Measurements from ENCODE around the gene COX5B. TPM values are rescaled to one million over a fixed set of nuclear protein-coding genes. Genes with fewer than 3 reads are reported as not detected.
"Not testable (repeated sequence)": the region's sequence is repeated elsewhere in the genome, so short reads cannot be mapped to it uniquely, and the experiment has no call there.

The COX5B gene
- polyA plus RNA-seq (2013, experiment 1 of 2), result 226 TPM
- 217 TPM for polyA plus RNA-seq (2013, experiment 2 of 2)

GRCh38 chr2:97645695-97646629 is at the start of gene COX5B:
Gene COX5B, plus strand, starts transcription at chr2:97646062. Its CDS starts 25 bp downstream, at chr2:97646087.
- Histone ChIP-seq H2AK5ac (ENCODE audit: low read depth, low read length) (peak within 1 kb of the TSS; percentile 52), H3K4me3 (ENCODE audit: low read length in 2 of 2) (peak within 1 kb of the TSS; percentile 82 to 98), H3K14ac (ENCODE audit: low read length) (peak within 1 kb of the TSS; percentile 73), H4K8ac (ENCODE audit: low read depth, low read length) (no peak within 1 kb of the TSS), H3K9ac (ENCODE audit: low read depth, low read length, poor library complexity) (peak within 1 kb of the TSS; percentile 98), H3K4ac (ENCODE audit: low read length) (peak within 1 kb of the TSS; percentile 68), H2BK120ac (ENCODE audit: low read depth, low read length) (peak within 1 kb of the TSS; percentile 73), H2BK15ac (ENCODE audit: low read length) (peak within 1 kb of the TSS; percentile 84), H3K4me2 (ENCODE audit: insufficient read depth, low read length, poor library complexity, severe bottlenecking) (peak within 1 kb of the TSS; percentile 90), H3K27ac (replicated peaks; ENCODE audit: low read length) (peak within 1 kb of the TSS; percentile 86), H2AFZ (ENCODE audit: low read length) (peak within 1 kb of the TSS; percentile 91), H3K27me3 (ENCODE audit: control insufficient read depth in 3 of 3, insufficient read depth in 3 of 3, low read depth in 1 of 3, low read length in 3 of 3) (no peaks in the 10 kb centered on the region), H3K36me3 (replicated peaks in 1 of 2; ENCODE audit: control insufficient read depth in 2 of 2, insufficient read depth in 2 of 2, low read length in 2 of 2) (peaks cover 11 to 39% of the 10 kb centered on the region in 2 donors), H3K79me1 (ENCODE audit: low read depth, low read length) (peaks cover 3% of the 10 kb centered on the region), H4K91ac (ENCODE audit: low read depth, low read length, poor library complexity) (no peak within 1 kb of the TSS), H3K4me1 (ENCODE audit: control insufficient read depth in 2 of 2, insufficient read depth in 1 of 2, low read depth in 1 of 2, low read length in 2 of 2) (peaks cover 5 to 6% of the 10 kb centered on the region in 2 donors), H3K9me3 (replicated peaks in 1 of 2; ENCODE audit: control insufficient read depth in 2 of 2, insufficient read depth in 1 of 2, low read depth in 1 of 2, low read length in 2 of 2) (no peaks in the 10 kb centered on the region), H2BK12ac (ENCODE audit: low read length) (no peak within 1 kb of the TSS), H3K23ac (ENCODE audit: low read depth, low read length, poor library complexity) (peak within 1 kb of the TSS; percentile 94), H2BK5ac (ENCODE audit: low read length) (peak within 1 kb of the TSS; percentile 2), H3K18ac (ENCODE audit: low read length) (peak within 1 kb of the TSS; percentile 92)
- WGBS, 2 donors (ENCODE audit: extremely low coverage in 2 of 2, insufficient read length in 2 of 2, insufficient replicate concordance in 1 of 2), result no CpG with 5 or more reads among the region's 63 CpGs
- DNase-seq (ENCODE audit: low spot score), result peak; percentile 96

- not testable (repeated sequence) for H3K14ac ChIP-seq (ENCODE audit: low read length)
Observed at GRCh38 chr2:97596180-97596579, 49.7 kb upstream of the COX5B start.

GRCh38 chr2:97601537-97601936 is 44.3 kb upstream of the COX5B start:
- not testable (repeated sequence) for H2AFZ ChIP-seq (ENCODE audit: low read length); H3K23ac ChIP-seq (ENCODE audit: low read depth, low read length, poor library complexity); H3K9me3 ChIP-seq (replicated peaks in 1 of 2; ENCODE audit: control insufficient read depth in 2 of 2, insufficient read depth in 1 of 2, low read depth in 1 of 2, low read length in 2 of 2); H2BK5ac ChIP-seq (ENCODE audit: low read length); H3K4ac ChIP-seq (ENCODE audit: low read length); H2BK15ac ChIP-seq (ENCODE audit: low read length); DNase-seq (ENCODE audit: low spot score); H3K18ac ChIP-seq (ENCODE audit: low read length); H2BK120ac ChIP-seq (ENCODE audit: low read depth, low read length); H4K8ac ChIP-seq (ENCODE audit: low read depth, low read length); H3K79me1 ChIP-seq (ENCODE audit: low read depth, low read length); H3K14ac ChIP-seq (ENCODE audit: low read length); H2BK12ac ChIP-seq (ENCODE audit: low read length); H3K4me3 ChIP-seq (ENCODE audit: low read length in 2 of 2); H3K27ac ChIP-seq (replicated peaks; ENCODE audit: low read length); H3K4me1 ChIP-seq (ENCODE audit: control insufficient read depth in 2 of 2, insufficient read depth in 1 of 2, low read depth in 1 of 2, low read length in 2 of 2); H4K91ac ChIP-seq (ENCODE audit: low read depth, low read length, poor library complexity); H3K36me3 ChIP-seq (replicated peaks in 1 of 2; ENCODE audit: control insufficient read depth in 2 of 2, insufficient read depth in 2 of 2, low read length in 2 of 2); H3K4me2 ChIP-seq (ENCODE audit: insufficient read depth, low read length, poor library complexity, severe bottlenecking); H3K9ac ChIP-seq (ENCODE audit: low read depth, low read length, poor library complexity); H3K27me3 ChIP-seq (ENCODE audit: control insufficient read depth in 3 of 3, insufficient read depth in 3 of 3, low read depth in 1 of 3, low read length in 3 of 3); H2AK5ac ChIP-seq (ENCODE audit: low read depth, low read length)
- WGBS, 2 donors (ENCODE audit: extremely low coverage in 2 of 2, insufficient read length in 2 of 2, insufficient replicate concordance in 1 of 2), result no CpG with 5 or more reads among the region's 10 CpGs

More at GRCh38 chr2:97596180-97596579, 49.7 kb upstream of the COX5B start:
- H2AFZ ChIP-seq (ENCODE audit: low read length); H3K4ac ChIP-seq (ENCODE audit: low read length); H3K36me3 ChIP-seq (replicated peaks in 1 of 2; ENCODE audit: control insufficient read depth in 2 of 2, insufficient read depth in 2 of 2, low read length in 2 of 2); H3K4me1 ChIP-seq (ENCODE audit: control insufficient read depth in 2 of 2, insufficient read depth in 1 of 2, low read depth in 1 of 2, low read length in 2 of 2); H2BK5ac ChIP-seq (ENCODE audit: low read length); H4K91ac ChIP-seq (ENCODE audit: low read depth, low read length, poor library complexity); H3K9me3 ChIP-seq (replicated peaks in 1 of 2; ENCODE audit: control insufficient read depth in 2 of 2, insufficient read depth in 1 of 2, low read depth in 1 of 2, low read length in 2 of 2); H3K79me1 ChIP-seq (ENCODE audit: low read depth, low read length); H3K27ac ChIP-seq (replicated peaks; ENCODE audit: low read length); H2BK15ac ChIP-seq (ENCODE audit: low read length); DNase-seq (ENCODE audit: low spot score); H2BK12ac ChIP-seq (ENCODE audit: low read length); H3K18ac ChIP-seq (ENCODE audit: low read length); H3K4me2 ChIP-seq (ENCODE audit: insufficient read depth, low read length, poor library complexity, severe bottlenecking); H3K23ac ChIP-seq (ENCODE audit: low read depth, low read length, poor library complexity); H3K4me3 ChIP-seq (ENCODE audit: low read length in 2 of 2); H2BK120ac ChIP-seq (ENCODE audit: low read depth, low read length); H2AK5ac ChIP-seq (ENCODE audit: low read depth, low read length); H3K9ac ChIP-seq (ENCODE audit: low read depth, low read length, poor library complexity); H4K8ac ChIP-seq (ENCODE audit: low read depth, low read length); H3K27me3 ChIP-seq (ENCODE audit: control insufficient read depth in 3 of 3, insufficient read depth in 3 of 3, low read depth in 1 of 3, low read length in 3 of 3): not testable (repeated sequence)
- no CpG with 5 or more reads among the region's 4 CpGs for WGBS, 2 donors (ENCODE audit: extremely low coverage in 2 of 2, insufficient read length in 2 of 2, insufficient replicate concordance in 1 of 2)

GRCh38 chr2:97605109-97605508 is 40.8 kb upstream of the COX5B start:
- H3K23ac ChIP-seq (ENCODE audit: low read depth, low read length, poor library complexity); H3K27me3 ChIP-seq (ENCODE audit: control insufficient read depth in 3 of 3, insufficient read depth in 3 of 3, low read depth in 1 of 3, low read length in 3 of 3); H4K91ac ChIP-seq (ENCODE audit: low read depth, low read length, poor library complexity); H3K14ac ChIP-seq (ENCODE audit: low read length); H3K36me3 ChIP-seq (replicated peaks in 1 of 2; ENCODE audit: control insufficient read depth in 2 of 2, insufficient read depth in 2 of 2, low read length in 2 of 2); H3K4me1 ChIP-seq (ENCODE audit: control insufficient read depth in 2 of 2, insufficient read depth in 1 of 2, low read depth in 1 of 2, low read length in 2 of 2); H3K9ac ChIP-seq (ENCODE audit: low read depth, low read length, poor library complexity); H2AK5ac ChIP-seq (ENCODE audit: low read depth, low read length); H3K79me1 ChIP-seq (ENCODE audit: low read depth, low read length); H2BK15ac ChIP-seq (ENCODE audit: low read length); DNase-seq (ENCODE audit: low spot score); H3K18ac ChIP-seq (ENCODE audit: low read length); H4K8ac ChIP-seq (ENCODE audit: low read depth, low read length); H2BK5ac ChIP-seq (ENCODE audit: low read length); H2BK12ac ChIP-seq (ENCODE audit: low read length); H2BK120ac ChIP-seq (ENCODE audit: low read depth, low read length); H3K4me3 ChIP-seq (ENCODE audit: low read length in 2 of 2); H3K9me3 ChIP-seq (replicated peaks in 1 of 2; ENCODE audit: control insufficient read depth in 2 of 2, insufficient read depth in 1 of 2, low read depth in 1 of 2, low read length in 2 of 2); H3K4me2 ChIP-seq (ENCODE audit: insufficient read depth, low read length, poor library complexity, severe bottlenecking); H3K4ac ChIP-seq (ENCODE audit: low read length); H3K27ac ChIP-seq (replicated peaks; ENCODE audit: low read length): not testable (repeated sequence)
- no CpG with 5 or more reads among the region's 8 CpGs for WGBS, 2 donors (ENCODE audit: extremely low coverage in 2 of 2, insufficient read length in 2 of 2, insufficient replicate concordance in 1 of 2)
- H2AFZ ChIP-seq (ENCODE audit: low read length), result peak overlapping the region; percentile 56
